GM23338 (cell line): ENCODE data around the gene CREB3L2. TPM values are rescaled to one million over a fixed set of nuclear protein-coding genes. Genes with fewer than 3 reads are reported as not detected.

Experiments used
- ATAC-seq: fragments of 200-7000 bp; cut with Tn5 transposase; 3 replicates; pipeline ENCODE4 v1.9.1; 2020
- DNase-seq: peaks from one replicate; pipeline ENCODE4 v3.0.0-alpha.2; 2015; ENCODE audit warnings: low spot score
- H2AFZ ChIP-seq: fragments of 200-600 bp; sonication (generic); 2 replicates; pipeline ENCODE4 v1.8.0; 2016; ENCODE audit warnings: antibody characterized with exemption, mild to moderate bottlenecking, moderate library complexity
- H3F3A ChIP-seq: fragments of 200-600 bp; sonication (generic); replicated peaks from 2 replicates; pipeline ENCODE4 v1.8.0; 2017; ENCODE audit warnings: antibody characterized with exemption, mixed run types, low read depth
- H3K27ac ChIP-seq: fragments of 200-600 bp; sonication (generic); 2 replicates; pipeline ENCODE4 v1.6.1; 2016; ENCODE audit warnings: low read depth
- H3K27me3 ChIP-seq: fragments of 200-600 bp; sonication (generic); 2 replicates; pipeline ENCODE4 v1.8.0; 2016; ENCODE audit warnings: mild to moderate bottlenecking, mixed run types, moderate library complexity; ENCODE audit not compliant: insufficient read depth
- H3K36me3 ChIP-seq: fragments of 200-600 bp; sonication (generic); 2 replicates; pipeline ENCODE4 v1.8.0; 2016; ENCODE audit warnings: mild to moderate bottlenecking; ENCODE audit not compliant: insufficient read depth
- H3K4me1 ChIP-seq: fragments of 200-600 bp; sonication (generic); 2 replicates; pipeline ENCODE4 v1.8.0; 2016; ENCODE audit warnings: mild to moderate bottlenecking, moderate library complexity; ENCODE audit not compliant: insufficient read depth
- H3K4me2 ChIP-seq: fragments of 200-600 bp; sonication (generic); 2 replicates; pipeline ENCODE4 v1.7.1; 2017; ENCODE audit warnings: mixed run types
- H3K4me3 ChIP-seq: fragments of 200-600 bp; sonication (generic); 2 replicates; pipeline ENCODE4 v1.6.1; 2016; ENCODE audit warnings: mixed run types
- H3K79me2 ChIP-seq: fragments of 200-600 bp; sonication (generic); replicated peaks from 2 replicates; pipeline ENCODE4 v1.8.0; 2017; ENCODE audit warnings: mild to moderate bottlenecking; ENCODE audit not compliant: insufficient read depth
- H3K9me2 ChIP-seq: fragments of 200-600 bp; sonication (generic); 2 replicates; pipeline ENCODE4 v1.8.0; 2017; ENCODE audit not compliant: insufficient read depth
- H4K20me1 ChIP-seq: fragments of 200-600 bp; sonication (generic); replicated peaks from 2 replicates; pipeline ENCODE4 v1.8.0; 2017; ENCODE audit warnings: mild to moderate bottlenecking; ENCODE audit not compliant: insufficient read depth
- H3K27ac Mint-ChIP-seq: 2 replicates; pipeline ENCODE4 v1.8.0; 2020; ENCODE audit warnings: inconsistent platforms, mild to moderate bottlenecking, moderate library complexity, mixed read lengths
- H3K27me3 Mint-ChIP-seq: 3 replicates; pipeline ENCODE4 v1.8.0; 2022; ENCODE audit warnings: low read depth, mild to moderate bottlenecking, moderate library complexity, mixed read lengths, inconsistent platforms; ENCODE audit not compliant: insufficient read depth, poor library complexity
- H3K36me3 Mint-ChIP-seq: 3 replicates; pipeline ENCODE4 v1.8.0; 2021; ENCODE audit warnings: low read depth, mild to moderate bottlenecking, inconsistent platforms, moderate library complexity, mixed read lengths
- H3K4me1 Mint-ChIP-seq: 3 replicates; pipeline ENCODE4 v1.8.0; 2020; ENCODE audit warnings: mild to moderate bottlenecking, inconsistent platforms, mixed read lengths
- H3K4me3 Mint-ChIP-seq: 3 replicates; pipeline ENCODE4 v1.8.0; 2021; ENCODE audit warnings: moderate library complexity, mild to moderate bottlenecking, inconsistent platforms, mixed read lengths
- H3K9me3 Mint-ChIP-seq: 3 replicates; pipeline ENCODE4 v1.8.0; 2020; ENCODE audit warnings: moderate library complexity, mild to moderate bottlenecking, inconsistent platforms, mixed read lengths
- CREB1 ChIP-seq: fragments of 250-450 bp; sonication (Bioruptor Pico); IDR thresholded peaks from 2 replicates; pipeline ENCODE4 v1.5.0; 2020; ENCODE audit warnings: low read depth, mild to moderate bottlenecking, moderate library complexity
- EZH2 ChIP-seq: fragments of 200-600 bp; sonication (generic); IDR thresholded peaks from one replicate; pipeline ENCODE4 v1.8.0; 2017; ENCODE audit warnings: antibody characterized with exemption, mild to moderate bottlenecking, low read depth; ENCODE audit not compliant: unreplicated experiment
- EZH2phosphoT487 ChIP-seq: fragments of 200-600 bp; sonication (generic); IDR thresholded peaks from one replicate; pipeline ENCODE4 v1.8.1; 2018; ENCODE audit warnings: antibody characterized with exemption; ENCODE audit not compliant: unreplicated experiment
- JUNB ChIP-seq: IDR thresholded peaks from one replicate; pipeline ENCODE4 v1.6.1; 2016; ENCODE audit warnings: antibody characterized with exemption; ENCODE audit not compliant: unreplicated experiment
- NANOG ChIP-seq: IDR thresholded peaks from 2 replicates; pipeline ENCODE4 v1.6.1; 2016; ENCODE audit warnings: antibody characterized with exemption, borderline replicate concordance
- POLR2AphosphoS5 ChIP-seq: IDR thresholded peaks from 2 replicates; pipeline ENCODE4 v1.6.1; 2016; ENCODE audit warnings: antibody characterized with exemption, low read depth
- STAT1 ChIP-seq: IDR thresholded peaks from one replicate; pipeline ENCODE4 v1.6.1; 2016; ENCODE audit warnings: antibody characterized with exemption; ENCODE audit not compliant: unreplicated experiment
- ZNF114 ChIP-seq: fragments of 250-450 bp; sonication (Bioruptor Pico); IDR thresholded peaks from 2 replicates; pipeline ENCODE4 v1.5.0; 2020; ENCODE audit warnings: mild to moderate bottlenecking, moderate library complexity
- ZNF331 ChIP-seq: fragments of 250-450 bp; sonication (Bioruptor Pico); IDR thresholded peaks from 2 replicates; pipeline ENCODE4 v1.5.0; 2020; ENCODE audit warnings: low read depth, mild to moderate bottlenecking, moderate library complexity
- ZNF462 ChIP-seq: fragments of 250-450 bp; sonication (Bioruptor Pico); IDR thresholded peaks from 2 replicates; pipeline ENCODE4 v1.5.0; 2020; ENCODE audit warnings: mild to moderate bottlenecking, moderate library complexity
- polyA plus RNA-seq: library from polyadenylated mRNA; unstranded; fragments of >200 nt; fragmentation: Nextera tagmentation; extraction: Ambion mirVana; gene quantifications from 2 replicates; pipeline ENCODE4 v1.2.1, GENCODE V29; 2016
- total RNA-seq: library from RNA; depleted of rRNA; stranded (reverse); fragments of >200 nt; shearing (Covaris generic); gene quantifications from 2 replicates; pipeline ENCODE4 v1.2.3, GENCODE V29; 2014
- TF ChIP-seq, protein P1 (sequence below): IDR thresholded peaks from one replicate; pipeline ENCODE4 v1.6.1; 2018; ENCODE audit warnings: antibody characterized with exemption; ENCODE audit not compliant: unreplicated experiment
- TF ChIP-seq, protein P2 (sequence below), 2 experiments: fragments of 200-600 bp in 1 of 2; sonication (generic) in 1 of 2; conservative IDR thresholded peaks; 2 replicates each; pipeline versions ENCODE4 v1.5.1 to v1.6.1; 2016 to 2017; ENCODE audit warnings: antibody characterized with exemption in 2 of 2, low read depth in 2 of 2, mild to moderate bottlenecking in 2 of 2, moderate library complexity in 1 of 2
- TF ChIP-seq, protein P3 (sequence below): IDR thresholded peaks from 2 replicates; pipeline ENCODE4 v1.6.1; 2016; ENCODE audit warnings: antibody characterized with exemption

Gene CREB3L2
- total and polyA plus RNA-seq, 2 experiments from 2014 or later: 14.5 to 27.1 TPM

GRCh38 chr7:137981175-137981574, 20.7 kb downstream of the CREB3L2 start:
- H3K4me2 ChIP-seq: no peak overlapping the region
- Mint-ChIP-seq H3K27me3 (peaks cover 6% of the 10 kb centered on the region), H3K4me1 (peaks cover 25% of the 10 kb centered on the region), H3K9me3 (peaks cover 4% of the 10 kb centered on the region; the same call in 2 of the 3 replicates), H3K36me3 (peaks cover 28% of the 10 kb centered on the region), H3K27ac (no peak overlapping the region), H3K4me3 (no peak overlapping the region)
- ATAC-seq (no peak), DNase-seq (no peak)
- H3K4me1 ChIP-seq: peaks cover 14% of the 10 kb centered on the region
- H4K20me1 ChIP-seq: peaks cover 3% of the 10 kb centered on the region
- TF ChIP-seq POLR2AphosphoS5 (no peak), NANOG (no peak), ZNF114 (CRISPR knock-in tag) (no peak), ZNF462 (CRISPR knock-in tag) (no peak), ZNF331 (CRISPR knock-in tag) (no peak), JUNB (no peak), STAT1 (no peak), CREB1 (CRISPR knock-in tag) (no peak), EZH2 (no peak), EZH2phosphoT487 (no peak)
- TF ChIP-seq, protein P1, sequence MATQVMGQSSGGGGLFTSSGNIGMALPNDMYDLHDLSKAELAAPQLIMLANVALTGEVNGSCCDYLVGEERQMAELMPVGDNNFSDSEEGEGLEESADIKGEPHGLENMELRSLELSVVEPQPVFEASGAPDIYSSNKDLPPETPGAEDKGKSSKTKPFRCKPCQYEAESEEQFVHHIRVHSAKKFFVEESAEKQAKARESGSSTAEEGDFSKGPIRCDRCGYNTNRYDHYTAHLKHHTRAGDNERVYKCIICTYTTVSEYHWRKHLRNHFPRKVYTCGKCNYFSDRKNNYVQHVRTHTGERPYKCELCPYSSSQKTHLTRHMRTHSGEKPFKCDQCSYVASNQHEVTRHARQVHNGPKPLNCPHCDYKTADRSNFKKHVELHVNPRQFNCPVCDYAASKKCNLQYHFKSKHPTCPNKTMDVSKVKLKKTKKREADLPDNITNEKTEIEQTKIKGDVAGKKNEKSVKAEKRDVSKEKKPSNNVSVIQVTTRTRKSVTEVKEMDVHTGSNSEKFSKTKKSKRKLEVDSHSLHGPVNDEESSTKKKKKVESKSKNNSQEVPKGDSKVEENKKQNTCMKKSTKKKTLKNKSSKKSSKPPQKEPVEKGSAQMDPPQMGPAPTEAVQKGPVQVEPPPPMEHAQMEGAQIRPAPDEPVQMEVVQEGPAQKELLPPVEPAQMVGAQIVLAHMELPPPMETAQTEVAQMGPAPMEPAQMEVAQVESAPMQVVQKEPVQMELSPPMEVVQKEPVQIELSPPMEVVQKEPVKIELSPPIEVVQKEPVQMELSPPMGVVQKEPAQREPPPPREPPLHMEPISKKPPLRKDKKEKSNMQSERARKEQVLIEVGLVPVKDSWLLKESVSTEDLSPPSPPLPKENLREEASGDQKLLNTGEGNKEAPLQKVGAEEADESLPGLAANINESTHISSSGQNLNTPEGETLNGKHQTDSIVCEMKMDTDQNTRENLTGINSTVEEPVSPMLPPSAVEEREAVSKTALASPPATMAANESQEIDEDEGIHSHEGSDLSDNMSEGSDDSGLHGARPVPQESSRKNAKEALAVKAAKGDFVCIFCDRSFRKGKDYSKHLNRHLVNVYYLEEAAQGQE: no peak
- TF ChIP-seq, protein P2, sequence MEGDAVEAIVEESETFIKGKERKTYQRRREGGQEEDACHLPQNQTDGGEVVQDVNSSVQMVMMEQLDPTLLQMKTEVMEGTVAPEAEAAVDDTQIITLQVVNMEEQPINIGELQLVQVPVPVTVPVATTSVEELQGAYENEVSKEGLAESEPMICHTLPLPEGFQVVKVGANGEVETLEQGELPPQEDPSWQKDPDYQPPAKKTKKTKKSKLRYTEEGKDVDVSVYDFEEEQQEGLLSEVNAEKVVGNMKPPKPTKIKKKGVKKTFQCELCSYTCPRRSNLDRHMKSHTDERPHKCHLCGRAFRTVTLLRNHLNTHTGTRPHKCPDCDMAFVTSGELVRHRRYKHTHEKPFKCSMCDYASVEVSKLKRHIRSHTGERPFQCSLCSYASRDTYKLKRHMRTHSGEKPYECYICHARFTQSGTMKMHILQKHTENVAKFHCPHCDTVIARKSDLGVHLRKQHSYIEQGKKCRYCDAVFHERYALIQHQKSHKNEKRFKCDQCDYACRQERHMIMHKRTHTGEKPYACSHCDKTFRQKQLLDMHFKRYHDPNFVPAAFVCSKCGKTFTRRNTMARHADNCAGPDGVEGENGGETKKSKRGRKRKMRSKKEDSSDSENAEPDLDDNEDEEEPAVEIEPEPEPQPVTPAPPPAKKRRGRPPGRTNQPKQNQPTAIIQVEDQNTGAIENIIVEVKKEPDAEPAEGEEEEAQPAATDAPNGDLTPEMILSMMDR (conservative IDR thresholded peaks at IDR 0.05; ENCODE audit: low read depth in 2 of 2): no peak
- TF ChIP-seq, protein P3, sequence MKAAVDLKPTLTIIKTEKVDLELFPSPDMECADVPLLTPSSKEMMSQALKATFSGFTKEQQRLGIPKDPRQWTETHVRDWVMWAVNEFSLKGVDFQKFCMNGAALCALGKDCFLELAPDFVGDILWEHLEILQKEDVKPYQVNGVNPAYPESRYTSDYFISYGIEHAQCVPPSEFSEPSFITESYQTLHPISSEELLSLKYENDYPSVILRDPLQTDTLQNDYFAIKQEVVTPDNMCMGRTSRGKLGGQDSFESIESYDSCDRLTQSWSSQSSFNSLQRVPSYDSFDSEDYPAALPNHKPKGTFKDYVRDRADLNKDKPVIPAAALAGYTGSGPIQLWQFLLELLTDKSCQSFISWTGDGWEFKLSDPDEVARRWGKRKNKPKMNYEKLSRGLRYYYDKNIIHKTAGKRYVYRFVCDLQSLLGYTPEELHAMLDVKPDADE: no peak
- no peak overlapping the region for H3K4me3 ChIP-seq
- no peak overlapping the region for H3K27ac ChIP-seq
- H3K36me3 ChIP-seq: no peaks in the 10 kb centered on the region; the same call in 1 of the 2 replicates
- no peaks in the 10 kb centered on the region for H3K9me2 ChIP-seq
- no peaks in the 10 kb centered on the region for H3K27me3 ChIP-seq
- H3K79me2 ChIP-seq: peaks cover 99% of the 10 kb centered on the region
- H2AFZ ChIP-seq: no peak overlapping the region
- no peaks in the 10 kb centered on the region for H3F3A ChIP-seq
